Measurements from ENCODE around the gene OAS3.

GRCh38 chr12:112944024-112944690, 5.9 kb downstream of the OAS3 start:
- no peak for TF ChIP-seq CTCF (IDR thresholded peaks at IDR 0.05)
- TF ChIP-seq POLR2A (IDR thresholded peaks at IDR 0.05): no peak

Data from testis (tissue), 2 donors.